ENCODE data around the gene MXRA8.

The MXRA8 gene

DNA sequence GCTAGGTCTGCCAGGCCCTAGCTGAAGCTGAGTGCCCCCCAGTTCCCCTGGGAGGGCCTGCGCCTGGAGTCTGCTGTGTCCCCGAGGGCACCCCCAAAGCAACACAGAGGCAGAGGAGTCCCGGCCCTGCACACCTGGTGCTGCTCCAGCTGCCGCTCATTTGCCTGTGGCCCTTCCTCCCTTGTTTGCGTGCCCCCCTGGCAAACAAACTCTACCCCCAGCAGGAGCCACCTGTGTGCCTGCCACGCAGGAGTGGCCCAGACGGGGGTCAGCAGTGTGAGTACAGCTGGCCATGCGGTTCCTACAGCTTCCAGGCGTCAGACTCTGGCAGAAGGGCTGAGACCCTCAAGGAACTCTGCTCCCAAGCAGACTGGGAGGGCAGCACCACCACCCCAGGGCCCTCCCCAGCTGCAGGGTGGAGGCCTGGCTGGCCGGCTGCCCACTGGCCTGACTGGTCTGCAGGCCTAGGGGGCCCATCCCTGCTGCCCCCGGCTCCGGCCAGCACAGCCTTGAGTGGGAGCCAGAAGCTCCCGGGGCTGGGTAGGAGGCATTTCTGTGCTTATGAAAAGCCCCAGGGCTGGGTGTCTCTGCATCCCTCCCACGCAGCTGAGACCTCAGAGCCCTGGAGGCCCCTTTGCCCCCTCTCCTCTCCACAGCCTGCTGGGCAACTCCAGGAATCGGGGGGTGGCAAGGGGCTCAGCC lies 27.8 kb downstream of the MXRA8 start:
- Histone ChIP-seq H3K36me3 (ENCODE audit: control insufficient read depth, insufficient read depth, low read length, severe bottlenecking) (peaks cover 6% of the 10 kb centered on the region), H3K4me3 (ENCODE audit: low read length) (no peak overlapping the region), H3K9ac (ENCODE audit: low read length) (peak overlapping the region; percentile 54), H3K9me3 (ENCODE audit: control insufficient read depth, low read length) (no peaks in the 10 kb centered on the region), H3K27me3 (replicated peaks; ENCODE audit: control insufficient read depth, insufficient read depth, low read length) (no peaks in the 10 kb centered on the region), H3K4me1 (ENCODE audit: control insufficient read depth, insufficient read depth, low read length) (peaks cover 19% of the 10 kb centered on the region)
- DNase-seq (ENCODE audit: low read depth) = peak; percentile 40

DNA sequence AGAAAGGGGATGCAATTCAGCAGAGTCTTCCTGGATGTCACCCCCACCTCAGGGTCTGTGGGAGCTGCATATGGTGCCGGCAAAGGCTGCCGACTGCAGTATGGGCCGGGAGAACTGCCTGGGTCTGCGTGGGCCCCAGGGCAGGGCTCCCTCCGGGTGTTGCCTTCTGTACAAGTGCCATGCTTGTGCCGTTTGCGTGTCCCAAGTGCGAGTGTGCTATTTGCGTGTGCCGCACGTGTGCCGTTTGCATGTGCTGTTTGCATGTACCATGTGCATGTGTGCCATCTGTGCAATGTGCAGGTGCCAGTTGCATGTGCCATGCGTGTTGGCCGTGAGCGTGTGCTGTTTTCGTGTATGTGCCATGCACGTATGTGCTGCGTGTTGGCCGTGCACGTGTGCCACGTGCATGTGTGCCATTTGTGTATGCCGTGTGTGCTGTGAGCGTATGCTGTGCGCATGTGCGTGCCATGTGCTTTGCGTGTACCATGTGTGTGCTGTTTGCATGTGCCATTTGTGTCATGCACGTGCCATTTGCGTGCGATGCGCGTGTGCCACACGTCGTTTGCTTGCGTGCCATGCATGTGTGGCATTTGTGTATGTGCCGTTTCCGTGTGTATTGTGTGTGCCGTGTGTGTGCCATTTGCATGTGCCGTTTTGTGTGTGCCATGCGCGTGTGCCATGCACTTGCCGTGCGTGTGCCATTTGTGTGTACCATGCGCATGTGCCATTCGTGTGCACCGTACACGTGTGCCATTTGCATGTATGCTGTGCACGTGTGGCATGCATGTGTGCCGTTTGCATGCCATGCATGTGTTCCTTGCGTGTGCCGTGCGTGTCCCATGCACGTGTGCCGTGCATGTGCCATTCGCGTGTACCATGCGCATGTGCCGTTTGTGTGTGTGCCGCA lies 28.8 kb downstream of the MXRA8 start:
- H3K9me3 ChIP-seq (ENCODE audit: control insufficient read depth, low read length) = no peaks in the 10 kb centered on the region
- H3K36me3 ChIP-seq (ENCODE audit: control insufficient read depth, insufficient read depth, low read length, severe bottlenecking) = peaks cover 6% of the 10 kb centered on the region
- no peaks in the 10 kb centered on the region for H3K27me3 ChIP-seq (replicated peaks; ENCODE audit: control insufficient read depth, insufficient read depth, low read length)
- no peak for DNase-seq (ENCODE audit: low read depth)
- no peak overlapping the region for H3K4me3 ChIP-seq (ENCODE audit: low read length)
- no peak overlapping the region for H3K9ac ChIP-seq (ENCODE audit: low read length)
- H3K4me1 ChIP-seq (ENCODE audit: control insufficient read depth, insufficient read depth, low read length) = peaks cover 23% of the 10 kb centered on the region

DNA sequence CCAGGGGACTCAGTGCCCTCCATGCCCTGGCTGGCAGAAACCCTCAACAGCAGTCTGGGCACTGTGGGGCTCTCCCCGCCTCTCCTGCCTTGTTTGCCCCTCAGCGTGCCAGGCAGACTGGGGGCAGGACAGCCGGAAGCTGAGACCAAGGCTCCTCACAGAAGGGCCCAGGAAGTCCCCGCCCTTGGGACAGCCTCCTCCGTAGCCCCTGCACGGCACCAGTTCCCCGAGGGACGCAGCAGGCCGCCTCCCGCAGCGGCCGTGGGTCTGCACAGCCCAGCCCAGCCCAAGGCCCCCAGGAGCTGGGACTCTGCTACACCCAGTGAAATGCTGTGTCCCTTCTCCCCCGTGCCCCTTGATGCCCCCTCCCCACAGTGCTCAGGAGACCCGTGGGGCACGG lies 30.1 kb downstream of the MXRA8 start:
- Histone ChIP-seq H3K27me3 (replicated peaks; ENCODE audit: control insufficient read depth, insufficient read depth, low read length) (no peaks in the 10 kb centered on the region), H3K9me3 (ENCODE audit: control insufficient read depth, low read length) (no peaks in the 10 kb centered on the region), H3K4me3 (ENCODE audit: low read length) (no peak overlapping the region), H3K9ac (ENCODE audit: low read length) (no peak overlapping the region), H3K4me1 (ENCODE audit: control insufficient read depth, insufficient read depth, low read length) (peaks cover 27% of the 10 kb centered on the region), H3K36me3 (ENCODE audit: control insufficient read depth, insufficient read depth, low read length, severe bottlenecking) (peaks cover 6% of the 10 kb centered on the region)
- no peak for DNase-seq (ENCODE audit: low read depth)

DNA sequence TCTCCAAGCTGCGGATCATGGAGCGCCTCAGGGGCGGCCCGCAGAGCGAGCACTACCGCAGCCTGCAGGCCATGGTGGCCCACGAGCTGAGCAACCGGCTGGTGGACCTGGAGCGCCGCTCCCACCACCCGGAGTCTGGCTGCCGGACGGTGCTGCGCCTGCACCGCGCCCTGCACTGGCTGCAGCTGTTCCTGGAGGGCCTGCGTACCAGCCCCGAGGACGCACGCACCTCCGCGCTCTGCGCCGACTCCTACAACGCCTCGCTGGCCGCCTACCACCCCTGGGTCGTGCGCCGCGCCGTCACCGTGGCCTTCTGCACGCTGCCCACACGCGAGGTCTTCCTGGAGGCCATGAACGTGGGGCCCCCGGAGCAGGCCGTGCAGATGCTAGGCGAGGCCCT lies 31.1 kb downstream of the MXRA8 start:
- peaks cover 6% of the 10 kb centered on the region for H3K36me3 ChIP-seq (ENCODE audit: control insufficient read depth, insufficient read depth, low read length, severe bottlenecking)
- H3K27me3 ChIP-seq (replicated peaks; ENCODE audit: control insufficient read depth, insufficient read depth, low read length) = no peaks in the 10 kb centered on the region

DNA sequence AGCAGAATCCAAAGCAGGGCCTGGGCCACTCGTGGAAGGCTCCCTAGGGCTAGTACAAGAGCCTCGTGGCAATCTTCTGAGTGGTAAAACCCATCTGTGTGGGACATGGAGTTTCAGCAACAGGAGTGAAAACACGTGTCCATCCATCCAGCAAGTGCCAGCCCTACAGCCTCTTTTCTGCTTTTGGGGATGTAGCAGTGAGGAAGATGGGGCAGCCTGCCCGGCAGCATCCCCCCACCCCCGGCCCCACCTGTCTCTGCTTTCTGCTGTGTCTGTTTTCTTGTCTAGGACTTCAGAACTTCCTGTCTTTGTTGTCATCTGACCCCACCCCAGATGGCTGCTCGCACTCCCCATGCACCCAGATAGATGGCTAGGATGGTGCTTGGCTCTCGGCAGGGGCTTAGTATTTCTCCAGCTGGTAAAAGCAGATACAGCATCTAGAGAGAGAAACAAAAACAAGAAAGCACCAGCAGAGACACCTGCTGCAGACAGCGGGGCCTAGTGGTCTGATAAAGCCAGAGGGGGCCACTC lies 32.2 kb downstream of the MXRA8 start:
- Histone ChIP-seq H3K36me3 (ENCODE audit: control insufficient read depth, insufficient read depth, low read length, severe bottlenecking) (peaks cover 6% of the 10 kb centered on the region), H3K9ac (ENCODE audit: low read length) (peak overlapping the region; percentile 91), H3K27me3 (replicated peaks; ENCODE audit: control insufficient read depth, insufficient read depth, low read length) (no peaks in the 10 kb centered on the region), H3K4me1 (ENCODE audit: control insufficient read depth, insufficient read depth, low read length) (peaks cover 30% of the 10 kb centered on the region), H3K9me3 (ENCODE audit: control insufficient read depth, low read length) (no peaks in the 10 kb centered on the region), H3K4me3 (ENCODE audit: low read length) (peak overlapping the region; percentile 85)
- no peak for DNase-seq (ENCODE audit: low read depth)

More for the DNA sequence above, 31.1 kb downstream of the MXRA8 start:
- no peak for DNase-seq (ENCODE audit: low read depth)
- H3K4me3 ChIP-seq (ENCODE audit: low read length) = no peak overlapping the region
- H3K9ac ChIP-seq (ENCODE audit: low read length) = no peak overlapping the region
- H3K9me3 ChIP-seq (ENCODE audit: control insufficient read depth, low read length) = no peaks in the 10 kb centered on the region
- peaks cover 30% of the 10 kb centered on the region for H3K4me1 ChIP-seq (ENCODE audit: control insufficient read depth, insufficient read depth, low read length)

DNA sequence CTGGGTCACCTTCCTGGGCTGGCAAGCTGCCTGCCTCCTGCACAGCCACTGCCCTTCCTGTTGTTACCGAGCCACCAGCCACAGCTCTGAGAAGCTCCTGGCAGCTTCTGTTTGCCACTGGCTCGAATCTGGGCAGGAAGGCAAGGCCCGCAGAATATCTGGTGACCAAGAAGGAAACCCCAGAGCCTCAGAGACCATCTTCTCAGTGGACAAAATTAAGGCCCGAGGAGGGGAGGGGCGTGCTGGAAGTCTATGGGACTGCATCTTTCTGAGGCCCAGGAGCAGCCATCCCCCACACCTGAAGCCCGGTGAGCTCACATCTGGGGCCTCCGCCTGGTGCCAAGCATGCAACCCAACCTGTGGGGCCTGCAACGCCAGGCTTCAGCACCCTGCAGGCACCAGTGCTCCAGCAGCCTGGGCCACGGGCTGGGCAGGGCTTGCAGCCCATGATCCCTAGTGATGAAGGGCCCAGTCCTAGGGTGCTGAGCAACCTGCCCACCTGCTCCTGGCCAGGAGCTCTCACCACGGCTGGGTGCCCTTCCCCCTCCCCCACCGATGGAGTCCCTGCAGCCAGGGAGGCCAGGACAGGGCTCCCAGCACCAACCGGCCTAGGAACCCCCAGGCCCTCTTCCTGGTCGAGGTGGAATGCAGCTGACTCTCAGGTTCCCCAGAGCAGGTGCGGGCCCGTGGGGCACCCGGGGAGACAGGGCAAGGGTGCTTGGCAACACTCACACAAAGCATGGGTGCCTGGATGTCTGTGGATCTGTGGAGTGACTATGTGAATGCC lies 32.9 kb downstream of the MXRA8 start:
- Histone ChIP-seq H3K36me3 (ENCODE audit: control insufficient read depth, insufficient read depth, low read length, severe bottlenecking) (peaks cover 6% of the 10 kb centered on the region), H3K9me3 (ENCODE audit: control insufficient read depth, low read length) (no peaks in the 10 kb centered on the region), H3K27me3 (replicated peaks; ENCODE audit: control insufficient read depth, insufficient read depth, low read length) (no peaks in the 10 kb centered on the region), H3K9ac (ENCODE audit: low read length) (peak overlapping the region; percentile 91), H3K4me3 (ENCODE audit: low read length) (peak overlapping the region; percentile 85), H3K4me1 (ENCODE audit: control insufficient read depth, insufficient read depth, low read length) (peaks cover 29% of the 10 kb centered on the region)
- DNase-seq (ENCODE audit: low read depth) = no peak

DNA sequence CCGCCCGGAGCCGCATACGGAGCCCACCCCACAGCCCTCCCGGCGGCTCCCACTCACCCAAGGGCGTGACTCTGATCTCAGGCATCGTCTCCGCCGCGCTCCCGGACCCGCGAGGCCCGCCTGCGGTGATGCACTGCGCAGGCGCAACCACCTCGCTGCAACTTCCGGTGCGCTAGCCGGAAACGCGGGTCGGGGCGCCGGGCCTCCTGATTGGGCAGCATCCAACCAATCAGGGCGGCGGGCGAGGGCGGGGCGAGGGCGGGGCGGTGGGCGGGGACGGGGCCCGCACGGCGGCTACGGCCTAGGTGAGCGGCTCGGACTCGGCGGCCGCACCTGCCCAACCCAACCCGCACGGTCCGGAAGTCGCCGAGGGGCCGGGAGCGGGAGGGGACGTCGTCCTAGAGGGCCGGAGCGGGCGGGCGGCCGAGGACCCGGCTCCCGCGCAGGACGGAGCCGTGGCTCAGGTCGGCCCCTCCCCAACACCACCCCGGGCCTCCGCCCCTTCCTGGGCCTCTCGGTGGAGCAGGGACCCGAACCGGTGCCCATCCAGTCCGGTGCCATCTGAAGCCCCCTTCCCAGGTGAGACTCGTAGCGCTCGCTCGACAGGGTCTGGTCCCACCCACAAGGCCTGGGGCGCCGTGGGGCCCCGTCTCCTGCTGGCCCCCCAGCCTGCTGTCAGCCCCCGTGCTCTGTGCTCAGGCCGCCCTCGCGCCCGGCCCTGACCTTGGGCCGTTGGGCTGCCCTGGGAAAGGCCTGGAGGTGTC lies 33.6 kb downstream of the MXRA8 start, which contains the start of the genes CPTP and INTS11:
TSS of gene CPTP (plus strand) at position 279 of the 764 bp plus-strand sequence. CDS start 2,109 bp downstream, outside the sequence.
TSS of gene INTS11 (minus strand) at position 137 of the 764 bp plus-strand sequence. CDS start at position 85, 52 bp downstream.
- Histone ChIP-seq H3K4me3 (ENCODE audit: low read length) (peak within 1 kb of the TSS; percentile 85), H3K36me3 (ENCODE audit: control insufficient read depth, insufficient read depth, low read length, severe bottlenecking) (peaks cover 10% of the 10 kb centered on the region), H3K9me3 (ENCODE audit: control insufficient read depth, low read length) (no peaks in the 10 kb centered on the region), H3K4me1 (ENCODE audit: control insufficient read depth, insufficient read depth, low read length) (peaks cover 27% of the 10 kb centered on the region), H3K27me3 (replicated peaks; ENCODE audit: control insufficient read depth, insufficient read depth, low read length) (no peaks in the 10 kb centered on the region), H3K9ac (ENCODE audit: low read length) (peak within 1 kb of the TSS; percentile 93)
- DNase-seq (ENCODE audit: low read depth) = peak; percentile 98

DNA sequence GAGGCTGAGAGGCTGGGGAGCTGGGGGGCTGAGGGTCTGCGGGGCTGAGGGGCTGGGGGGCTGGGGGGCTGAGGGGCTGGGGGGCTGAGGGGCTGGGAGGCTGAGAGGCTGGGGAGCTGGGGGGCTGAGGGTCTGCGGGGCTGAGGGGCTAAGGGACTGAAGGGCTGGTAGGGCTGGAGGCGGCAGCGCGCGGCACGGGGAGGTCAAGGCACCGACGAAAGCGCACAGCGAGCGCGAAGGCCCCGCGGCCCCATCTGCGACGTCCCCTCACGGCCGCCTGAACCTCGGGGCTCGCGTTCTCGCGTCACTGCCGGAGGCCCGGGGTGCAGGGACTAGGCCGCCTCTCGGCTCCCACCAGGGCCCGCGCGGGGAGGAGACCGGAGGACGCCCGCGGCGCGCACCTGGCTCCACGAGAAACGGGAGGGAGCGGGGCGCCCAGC lies 34.3 kb downstream of the MXRA8 start:
- Histone ChIP-seq H3K4me3 (ENCODE audit: low read length) (peak overlapping the region; percentile 85), H3K9ac (ENCODE audit: low read length) (peak overlapping the region; percentile 93), H3K9me3 (ENCODE audit: control insufficient read depth, low read length) (no peaks in the 10 kb centered on the region), H3K36me3 (ENCODE audit: control insufficient read depth, insufficient read depth, low read length, severe bottlenecking) (peaks cover 16% of the 10 kb centered on the region), H3K27me3 (replicated peaks; ENCODE audit: control insufficient read depth, insufficient read depth, low read length) (no peaks in the 10 kb centered on the region), H3K4me1 (ENCODE audit: control insufficient read depth, insufficient read depth, low read length) (peaks cover 27% of the 10 kb centered on the region)
- DNase-seq (ENCODE audit: low read depth) = no peak

DNA sequence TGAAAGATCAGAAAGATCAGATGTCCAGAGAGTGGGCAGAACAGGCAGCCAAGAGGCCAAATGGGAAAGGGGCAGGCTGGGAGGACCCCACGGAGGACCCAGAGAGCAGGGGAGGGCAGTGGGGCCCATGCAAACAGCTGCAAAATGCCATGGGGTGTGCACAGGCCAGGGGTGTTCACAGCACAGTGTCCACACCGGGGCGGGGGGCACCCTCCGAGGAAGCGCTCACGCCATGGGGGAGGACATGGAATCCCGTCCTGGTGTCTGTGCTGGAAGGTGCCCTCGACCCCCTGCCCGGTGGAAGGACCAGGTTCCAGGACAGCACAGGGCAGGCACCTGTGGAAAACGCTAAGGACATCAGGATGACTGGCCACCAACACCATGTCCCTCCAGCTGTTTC lies 35.4 kb downstream of the MXRA8 start:
- DNase-seq (ENCODE audit: low read depth) = no peak
- Histone ChIP-seq H3K4me1 (ENCODE audit: control insufficient read depth, insufficient read depth, low read length) (peaks cover 39% of the 10 kb centered on the region), H3K4me3 (ENCODE audit: low read length) (no peak overlapping the region)

DNA sequence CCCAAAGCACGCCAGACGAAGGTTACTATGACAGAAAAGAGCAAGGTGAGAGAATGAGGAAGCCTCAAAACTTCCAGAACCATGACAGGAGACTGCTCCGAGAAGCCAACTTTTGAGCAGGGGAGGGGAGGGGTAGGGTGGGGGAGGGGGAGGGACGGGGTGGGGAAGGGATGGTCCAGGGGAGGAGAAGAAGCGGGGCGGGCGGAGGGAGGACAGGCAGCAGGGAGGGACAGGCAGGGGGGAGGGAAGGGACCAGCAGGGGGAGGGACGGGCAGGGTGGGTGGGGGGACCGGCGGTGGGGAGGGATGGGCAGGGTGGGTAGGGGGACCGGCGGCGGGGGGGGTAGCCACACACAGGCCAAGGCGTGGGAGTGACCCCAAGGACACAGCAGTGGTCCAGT lies 35.9 kb downstream of the MXRA8 start:
- no peaks in the 10 kb centered on the region for H3K27me3 ChIP-seq (replicated peaks; ENCODE audit: control insufficient read depth, insufficient read depth, low read length)
- DNase-seq (ENCODE audit: low read depth) = no peak
- peaks cover 44% of the 10 kb centered on the region for H3K4me1 ChIP-seq (ENCODE audit: control insufficient read depth, insufficient read depth, low read length)
- no peaks in the 10 kb centered on the region for H3K9me3 ChIP-seq (ENCODE audit: control insufficient read depth, low read length)
- peaks cover 17% of the 10 kb centered on the region for H3K36me3 ChIP-seq (ENCODE audit: control insufficient read depth, insufficient read depth, low read length, severe bottlenecking)
- H3K9ac ChIP-seq (ENCODE audit: low read length) = no peak overlapping the region
- no peak overlapping the region for H3K4me3 ChIP-seq (ENCODE audit: low read length)

More for the DNA sequence above, 35.4 kb downstream of the MXRA8 start:
- H3K9me3 ChIP-seq (ENCODE audit: control insufficient read depth, low read length) = no peaks in the 10 kb centered on the region
- H3K36me3 ChIP-seq (ENCODE audit: control insufficient read depth, insufficient read depth, low read length, severe bottlenecking) = peaks cover 21% of the 10 kb centered on the region
- H3K9ac ChIP-seq (ENCODE audit: low read length) = peak overlapping the region; percentile 42
- no peaks in the 10 kb centered on the region for H3K27me3 ChIP-seq (replicated peaks; ENCODE audit: control insufficient read depth, insufficient read depth, low read length)
